Measurements from ENCODE around the gene S100A7. TPM values are rescaled to one million over a fixed set of nuclear protein-coding genes. Genes with fewer than 3 reads are reported as not detected.

Gene S100A7
- total and polyA plus RNA-seq, 2 of the 8 experiments (the other 6 are each of a cell fraction or from before 2014, with no cell fraction given), result not detected

GRCh38 chr1:153431427-153431826 lies 29.0 kb downstream of the S100A7 start:
- Histone ChIP-seq H2BK12ac (ENCODE audit: low read depth, low read length) (no peak overlapping the region), H4K20me1 (replicated peaks in 1 of 2; ENCODE audit: control insufficient read depth in 1 of 2, insufficient read depth in 2 of 2, low read length in 2 of 2) (peaks cover 0 to 7% of the 10 kb centered on the region in 2 experiments), H2AFZ (ENCODE audit: low read length) (no peak overlapping the region), H3K23me2 (ENCODE audit: low read depth, low read length) (no peaks in the 10 kb centered on the region; the same call in 1 of the 2 replicates), H3K4me1 (replicated peaks in 1 of 4; ENCODE audit: control insufficient read depth in 3 of 4, insufficient read depth in 4 of 4, low read length in 3 of 4) (no peaks in the 10 kb centered on the region; a peak in 2 of 7 replicates), H4K8ac (ENCODE audit: extremely low read depth, insufficient read depth, low read length) (no peak overlapping the region), H3K36me3 (ENCODE audit: control insufficient read depth in 2 of 4, insufficient read depth in 4 of 4, low read length in 3 of 4) (no peaks in the 10 kb centered on the region), H3K4ac (replicated peaks; ENCODE audit: insufficient read length, low read depth, low read length) (no peak overlapping the region), H4K91ac (replicated peaks; ENCODE audit: insufficient read length, low read length) (no peak overlapping the region), H2BK20ac (ENCODE audit: low read length) (no peak overlapping the region), H3K79me2 (ENCODE audit: control insufficient read depth in 1 of 2, insufficient read depth in 2 of 2, low read length in 2 of 2) (no peaks in the 10 kb centered on the region), H3K18ac (ENCODE audit: extremely low read depth, low read length) (no peak overlapping the region), H3K4me3 (ENCODE audit: extremely low read depth in 1 of 4, insufficient read depth in 2 of 4, low read depth in 3 of 4, low read length in 4 of 4) (no peak overlapping the region), H3K4me2 (ENCODE audit: insufficient read depth in 1 of 2, low read depth in 2 of 2, low read length in 2 of 2) (no peak overlapping the region), H3K27ac (ENCODE audit: low read depth, low read length) (no peak overlapping the region), H2BK5ac (ENCODE audit: low read depth, low read length) (no peak overlapping the region), H3K14ac (ENCODE audit: insufficient read length) (no peak overlapping the region), H2BK120ac (replicated peaks; ENCODE audit: low read depth, low read length) (no peak overlapping the region), H3K27me3 (replicated peaks in 1 of 4; ENCODE audit: control insufficient read depth in 3 of 4, extremely low read depth in 1 of 4, insufficient read depth in 3 of 4, low read length in 3 of 4) (no peaks in the 10 kb centered on the region), H3K9ac (replicated peaks in 1 of 4; ENCODE audit: extremely low read depth in 1 of 4, low read depth in 3 of 4, low read length in 3 of 4) (no peak overlapping the region), H4K5ac (ENCODE audit: insufficient read length, low read depth, low read length) (no peak overlapping the region), H2BK15ac (ENCODE audit: low read length) (no peak overlapping the region), H3K23ac (ENCODE audit: insufficient read length) (no peak overlapping the region), H3K79me1 (ENCODE audit: low read depth, low read length) (no peaks in the 10 kb centered on the region), H3K9me3 (ENCODE audit: insufficient read depth in 2 of 2, low read depth in 1 of 2, low read length in 1 of 2) (no peaks in the 10 kb centered on the region), H3K56ac (replicated peaks; ENCODE audit: insufficient read length, low read depth, low read length) (no peak overlapping the region), H2AK5ac (ENCODE audit: low read depth, low read length) (no peak overlapping the region)
- 85% methylated on average over 3 of the region's 3 CpGs; no CpG with 5 or more reads in 1 of the 2 experiments for WGBS, 2 experiments (ENCODE audit: extremely low coverage in 1 of 2, insufficient coverage in 1 of 2, insufficient read length in 1 of 2, insufficient replicate concordance in 2 of 2, low coverage in 1 of 2, low lambda C conversion rate in 2 of 2, missing lambda C conversion rate in 1 of 2)
- CTCF ChIA-PET (ENCODE audit: partially characterized antibody), result interaction anchor here (0.9 to 1.3 kb wide), 3 partner anchors 15 to 78 kb away, joined by 3 read pairs; no protein-coding TSS in a partner anchor
- POLR2A ChIA-PET (ENCODE audit: partially characterized antibody), result no interaction called here
- DNase-seq (ENCODE audit: low read depth in 1 of 2, low spot score in 2 of 2) (no peak), FAIRE-seq (no peak)
- TF ChIP-seq GABPA (IDR thresholded peaks at IDR 0.05; ENCODE audit: borderline replicate concordance, insufficient read depth, low read length) (no peak), HDAC2 (IDR thresholded peaks at IDR 0.05; ENCODE audit: borderline replicate concordance in 1 of 2, low read depth in 2 of 2, low read length in 2 of 2) (no peak), RFX5 (IDR thresholded peaks at IDR 0.05; ENCODE audit: borderline replicate concordance, low read depth, low read length) (no peak), SP2 (IDR thresholded peaks at IDR 0.05; ENCODE audit: low read length) (no peak)

Data from H1 (cell line).